ENCODE data around the gene TSPYL4.

DNA sequence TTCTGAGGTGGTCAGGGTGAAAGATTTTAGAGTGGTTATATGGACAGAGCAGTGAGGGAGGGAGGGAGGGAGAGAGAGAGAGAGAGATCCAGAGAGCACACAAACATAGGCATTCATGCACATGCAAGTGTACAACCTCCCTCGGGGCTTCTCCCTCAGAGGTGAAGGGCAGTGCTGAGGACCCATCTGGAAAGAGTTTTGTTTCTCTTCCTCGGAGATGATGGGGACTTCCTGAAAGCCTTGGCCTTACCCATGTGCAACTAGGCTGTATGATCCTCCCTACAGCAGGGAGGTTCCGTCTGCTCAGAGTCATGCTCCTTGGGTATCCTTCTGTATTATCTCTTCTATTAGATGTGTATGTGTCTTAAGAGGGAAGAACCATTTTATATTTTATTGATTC is 47.2 kb upstream of the TSPYL4 start:
- TF ChIP-seq EP300 (IDR thresholded peaks at IDR 0.05) = no peak
- TF ChIP-seq, protein P1, sequence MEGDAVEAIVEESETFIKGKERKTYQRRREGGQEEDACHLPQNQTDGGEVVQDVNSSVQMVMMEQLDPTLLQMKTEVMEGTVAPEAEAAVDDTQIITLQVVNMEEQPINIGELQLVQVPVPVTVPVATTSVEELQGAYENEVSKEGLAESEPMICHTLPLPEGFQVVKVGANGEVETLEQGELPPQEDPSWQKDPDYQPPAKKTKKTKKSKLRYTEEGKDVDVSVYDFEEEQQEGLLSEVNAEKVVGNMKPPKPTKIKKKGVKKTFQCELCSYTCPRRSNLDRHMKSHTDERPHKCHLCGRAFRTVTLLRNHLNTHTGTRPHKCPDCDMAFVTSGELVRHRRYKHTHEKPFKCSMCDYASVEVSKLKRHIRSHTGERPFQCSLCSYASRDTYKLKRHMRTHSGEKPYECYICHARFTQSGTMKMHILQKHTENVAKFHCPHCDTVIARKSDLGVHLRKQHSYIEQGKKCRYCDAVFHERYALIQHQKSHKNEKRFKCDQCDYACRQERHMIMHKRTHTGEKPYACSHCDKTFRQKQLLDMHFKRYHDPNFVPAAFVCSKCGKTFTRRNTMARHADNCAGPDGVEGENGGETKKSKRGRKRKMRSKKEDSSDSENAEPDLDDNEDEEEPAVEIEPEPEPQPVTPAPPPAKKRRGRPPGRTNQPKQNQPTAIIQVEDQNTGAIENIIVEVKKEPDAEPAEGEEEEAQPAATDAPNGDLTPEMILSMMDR (IDR thresholded peaks at IDR 0.05) = no peak
